ENCODE measurements around the gene ALKBH8. TPM values are rescaled to one million over a fixed set of nuclear protein-coding genes. Genes with fewer than 3 reads are reported as not detected.
"Not testable (repeated sequence)": the region's sequence is repeated elsewhere in the genome, so short reads cannot be mapped to it uniquely, and the experiment has no call there.

Gene ALKBH8
- total RNA-seq, 1 donor from 2014 or later = 13.0 TPM

DNA sequence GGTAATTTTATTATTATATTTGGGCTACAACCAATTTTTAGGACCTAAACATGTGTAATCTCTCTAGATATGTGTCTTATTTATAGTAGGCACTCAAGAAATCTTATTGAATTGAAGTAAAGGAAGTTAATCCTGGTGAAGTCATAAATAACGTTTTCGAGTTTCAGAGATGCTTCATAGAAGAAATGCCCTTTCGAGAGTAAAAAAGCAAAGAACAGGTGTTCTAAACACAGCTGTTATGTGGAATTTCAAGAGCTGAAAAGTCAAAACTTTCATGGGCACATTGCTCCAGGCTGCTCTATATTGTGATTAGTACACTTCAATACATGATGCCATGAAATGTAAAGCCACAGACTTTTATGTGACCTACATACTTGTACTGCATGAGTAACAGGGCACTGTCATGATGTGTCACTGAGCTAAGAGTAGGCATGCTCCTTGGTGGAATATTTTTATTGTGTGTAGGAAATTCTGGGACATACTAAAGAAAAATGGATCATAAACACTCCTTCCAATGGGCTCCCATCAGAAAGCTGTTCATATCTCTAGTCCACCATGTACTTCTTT lies 18.2 kb upstream of the ALKBH8 start:
- no peaks in the 10 kb centered on the region for H4K20me1 ChIP-seq (ENCODE audit: insufficient read depth, low read length)
- H3K9me3 ChIP-seq (ENCODE audit: insufficient read depth, low read depth, low read length) = no peaks in the 10 kb centered on the region
- no peak overlapping the region for H3K27ac Mint-ChIP-seq (ENCODE audit: unreplicated experiment)
- H3K9me3 Mint-ChIP-seq (ENCODE audit: unreplicated experiment) = no peaks in the 10 kb centered on the region
- TF ChIP-seq, protein P1, sequence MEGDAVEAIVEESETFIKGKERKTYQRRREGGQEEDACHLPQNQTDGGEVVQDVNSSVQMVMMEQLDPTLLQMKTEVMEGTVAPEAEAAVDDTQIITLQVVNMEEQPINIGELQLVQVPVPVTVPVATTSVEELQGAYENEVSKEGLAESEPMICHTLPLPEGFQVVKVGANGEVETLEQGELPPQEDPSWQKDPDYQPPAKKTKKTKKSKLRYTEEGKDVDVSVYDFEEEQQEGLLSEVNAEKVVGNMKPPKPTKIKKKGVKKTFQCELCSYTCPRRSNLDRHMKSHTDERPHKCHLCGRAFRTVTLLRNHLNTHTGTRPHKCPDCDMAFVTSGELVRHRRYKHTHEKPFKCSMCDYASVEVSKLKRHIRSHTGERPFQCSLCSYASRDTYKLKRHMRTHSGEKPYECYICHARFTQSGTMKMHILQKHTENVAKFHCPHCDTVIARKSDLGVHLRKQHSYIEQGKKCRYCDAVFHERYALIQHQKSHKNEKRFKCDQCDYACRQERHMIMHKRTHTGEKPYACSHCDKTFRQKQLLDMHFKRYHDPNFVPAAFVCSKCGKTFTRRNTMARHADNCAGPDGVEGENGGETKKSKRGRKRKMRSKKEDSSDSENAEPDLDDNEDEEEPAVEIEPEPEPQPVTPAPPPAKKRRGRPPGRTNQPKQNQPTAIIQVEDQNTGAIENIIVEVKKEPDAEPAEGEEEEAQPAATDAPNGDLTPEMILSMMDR (IDR thresholded peaks at IDR 0.05; ENCODE audit: insufficient read depth, low read depth, low read length) = no peak
- TF ChIP-seq EZH2 (IDR thresholded peaks at IDR 0.05; ENCODE audit: insufficient read depth, low read length) = no peak
- H3K79me2 ChIP-seq (ENCODE audit: insufficient read depth, low read length) = no peaks in the 10 kb centered on the region
- H3K36me3 Mint-ChIP-seq (ENCODE audit: low read depth, unreplicated experiment) = peaks cover 2% of the 10 kb centered on the region
- no peak overlapping the region for H2AFZ ChIP-seq (ENCODE audit: low read depth, low read length)
- H3K4me1 ChIP-seq (ENCODE audit: insufficient read depth, low read length) = no peaks in the 10 kb centered on the region
- no peaks in the 10 kb centered on the region for H3K27me3 ChIP-seq (ENCODE audit: insufficient read depth, low read length)
- H3K27me3 Mint-ChIP-seq (ENCODE audit: low read depth, unreplicated experiment) = peaks cover 30% of the 10 kb centered on the region
- no peak overlapping the region for H3K4me3 ChIP-seq (ENCODE audit: insufficient read depth, low read depth, low read length)
- FAIRE-seq (peak; percentile 23), DNase-seq (ENCODE audit: low read depth) (no peak)
- H3K9ac ChIP-seq (ENCODE audit: low read length) = no peak overlapping the region
- H3K36me3 ChIP-seq (ENCODE audit: insufficient read depth, low read length) = no peaks in the 10 kb centered on the region
- H3K27ac ChIP-seq (ENCODE audit: low read depth, low read length) = no peak overlapping the region
- no peak overlapping the region for H3K4me3 Mint-ChIP-seq (ENCODE audit: unreplicated experiment)
- no peak overlapping the region for H3K4me2 ChIP-seq (ENCODE audit: low read length)
- no peaks in the 10 kb centered on the region for H3K4me1 Mint-ChIP-seq (ENCODE audit: low read depth, unreplicated experiment)

DNA sequence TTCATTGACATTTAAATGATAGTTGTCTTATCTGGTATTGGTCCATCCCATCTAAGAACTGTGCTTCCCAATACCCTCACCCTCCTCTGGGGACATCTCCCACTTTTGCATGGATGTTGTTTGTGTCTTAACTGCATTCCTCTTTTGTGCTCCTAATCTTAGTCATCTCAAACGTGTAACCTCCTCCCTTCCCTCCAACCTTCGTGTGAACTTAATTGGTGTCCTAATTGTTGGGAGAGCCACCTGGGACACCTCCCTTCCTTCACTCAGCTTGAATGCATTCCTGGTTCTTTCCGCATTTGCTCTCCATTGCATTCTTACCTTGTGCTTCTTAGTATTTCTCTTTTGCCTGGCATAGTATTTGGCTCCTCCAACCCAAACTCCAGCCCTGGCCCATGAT lies 15.6 kb upstream of the ALKBH8 start:
- Mint-ChIP-seq H3K27me3 (ENCODE audit: low read depth, unreplicated experiment) (peaks cover 10% of the 10 kb centered on the region), H3K36me3 (ENCODE audit: low read depth, unreplicated experiment) (no peaks in the 10 kb centered on the region), H3K9me3 (ENCODE audit: unreplicated experiment) (no peaks in the 10 kb centered on the region), H3K27ac (ENCODE audit: unreplicated experiment) (no peak overlapping the region), H3K4me3 (ENCODE audit: unreplicated experiment) (no peak overlapping the region), H3K4me1 (ENCODE audit: low read depth, unreplicated experiment) (no peaks in the 10 kb centered on the region)
- FAIRE-seq (no peak), DNase-seq (ENCODE audit: low read depth) (no peak)
- H3K4me1 ChIP-seq (ENCODE audit: insufficient read depth, low read length) = no peaks in the 10 kb centered on the region
- no peaks in the 10 kb centered on the region for H3K9me3 ChIP-seq (ENCODE audit: insufficient read depth, low read depth, low read length)
- H3K36me3 ChIP-seq (ENCODE audit: insufficient read depth, low read length) = no peaks in the 10 kb centered on the region
- H3K79me2 ChIP-seq (ENCODE audit: insufficient read depth, low read length) = no peaks in the 10 kb centered on the region
- no peaks in the 10 kb centered on the region for H3K27me3 ChIP-seq (ENCODE audit: insufficient read depth, low read length)
- no peaks in the 10 kb centered on the region for H4K20me1 ChIP-seq (ENCODE audit: insufficient read depth, low read length)
- no peak overlapping the region for H3K4me2 ChIP-seq (ENCODE audit: low read length)
- no peak for TF ChIP-seq EZH2 (IDR thresholded peaks at IDR 0.05; ENCODE audit: insufficient read depth, low read length)
- TF ChIP-seq, protein P1 (IDR thresholded peaks at IDR 0.05; ENCODE audit: insufficient read depth, low read depth, low read length) = no peak
- H3K4me3 ChIP-seq (ENCODE audit: insufficient read depth, low read depth, low read length) = no peak overlapping the region
- H3K27ac ChIP-seq (ENCODE audit: low read depth, low read length) = no peak overlapping the region
- H3K9ac ChIP-seq (ENCODE audit: low read length) = no peak overlapping the region
- H2AFZ ChIP-seq (ENCODE audit: low read depth, low read length) = no peak overlapping the region

DNA sequence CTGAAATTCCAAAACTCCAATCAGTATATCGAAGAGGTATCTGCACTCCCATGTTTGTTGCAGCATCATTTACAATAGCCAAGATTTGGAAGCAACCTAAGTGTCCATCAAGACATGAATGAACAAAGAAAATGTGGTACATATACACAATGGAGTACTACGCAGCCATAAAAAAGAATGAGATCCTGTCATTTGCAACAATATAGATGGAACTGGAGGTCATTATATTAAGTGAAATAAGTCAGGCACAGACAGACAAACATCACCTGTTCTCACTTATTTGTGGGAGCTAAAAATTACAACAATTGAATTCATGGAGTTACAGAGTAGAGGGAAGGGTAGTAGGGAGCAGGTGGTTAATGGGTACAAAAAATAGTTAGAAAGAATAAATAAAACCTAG lies 13.6 kb upstream of the ALKBH8 start:
- H3K79me2 ChIP-seq (ENCODE audit: insufficient read depth, low read length); H3K4me2 ChIP-seq (ENCODE audit: low read length); H3K4me3 ChIP-seq (ENCODE audit: insufficient read depth, low read depth, low read length); DNase-seq (ENCODE audit: low read depth); H4K20me1 ChIP-seq (ENCODE audit: insufficient read depth, low read length); H3K4me3 Mint-ChIP-seq (ENCODE audit: unreplicated experiment); H3K27me3 Mint-ChIP-seq (ENCODE audit: low read depth, unreplicated experiment); H3K9me3 ChIP-seq (ENCODE audit: insufficient read depth, low read depth, low read length); H2AFZ ChIP-seq (ENCODE audit: low read depth, low read length); H3K9ac ChIP-seq (ENCODE audit: low read length); H3K27ac ChIP-seq (ENCODE audit: low read depth, low read length); H3K36me3 Mint-ChIP-seq (ENCODE audit: low read depth, unreplicated experiment); FAIRE-seq; H3K27ac Mint-ChIP-seq (ENCODE audit: unreplicated experiment); H3K4me1 ChIP-seq (ENCODE audit: insufficient read depth, low read length); H3K27me3 ChIP-seq (ENCODE audit: insufficient read depth, low read length); H3K9me3 Mint-ChIP-seq (ENCODE audit: unreplicated experiment); H3K36me3 ChIP-seq (ENCODE audit: insufficient read depth, low read length); H3K4me1 Mint-ChIP-seq (ENCODE audit: low read depth, unreplicated experiment): not testable (repeated sequence)
